Dedifferentiated amniotic fluid mesenchymal stem cell (primary cell): ENCODE data around the gene TAS2R4.
"Not testable (repeated sequence)": the region's sequence is repeated elsewhere in the genome, so short reads cannot be mapped to it uniquely, and the experiment has no call there.

Source experiments
- DNase-seq: peaks from one replicate; pipeline ENCODE4 v3.0.0-alpha.2; 2016; ENCODE audit errors: extremely low spot score

The TAS2R4 gene, protein sequence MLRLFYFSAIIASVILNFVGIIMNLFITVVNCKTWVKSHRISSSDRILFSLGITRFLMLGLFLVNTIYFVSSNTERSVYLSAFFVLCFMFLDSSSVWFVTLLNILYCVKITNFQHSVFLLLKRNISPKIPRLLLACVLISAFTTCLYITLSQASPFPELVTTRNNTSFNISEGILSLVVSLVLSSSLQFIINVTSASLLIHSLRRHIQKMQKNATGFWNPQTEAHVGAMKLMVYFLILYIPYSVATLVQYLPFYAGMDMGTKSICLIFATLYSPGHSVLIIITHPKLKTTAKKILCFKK

DNA sequence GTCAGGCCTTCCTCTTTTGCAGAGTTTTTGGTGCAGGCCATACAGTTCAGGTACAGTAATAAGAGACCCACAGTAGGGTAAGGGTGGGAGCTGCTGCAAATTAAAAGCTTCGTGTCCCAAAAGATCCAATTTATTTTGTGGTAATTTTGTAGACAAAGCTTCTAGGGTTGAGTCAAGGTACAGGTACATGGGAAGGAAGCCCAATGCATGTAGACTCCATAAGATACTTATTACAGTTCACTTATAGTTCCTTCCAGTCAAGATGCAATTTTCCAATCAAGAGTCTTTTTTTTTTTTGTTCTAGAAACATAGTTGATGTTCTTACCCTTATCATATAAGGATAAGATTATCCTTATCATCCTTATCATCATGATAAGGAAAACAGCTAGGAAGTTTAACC, at the start of gene TAS2R4:
Gene TAS2R4 (plus strand): TSS at position 301 of the 400 bp plus-strand sequence. CDS start 1,815 bp downstream, outside the sequence.
- DNase-seq = no peak

DNA sequence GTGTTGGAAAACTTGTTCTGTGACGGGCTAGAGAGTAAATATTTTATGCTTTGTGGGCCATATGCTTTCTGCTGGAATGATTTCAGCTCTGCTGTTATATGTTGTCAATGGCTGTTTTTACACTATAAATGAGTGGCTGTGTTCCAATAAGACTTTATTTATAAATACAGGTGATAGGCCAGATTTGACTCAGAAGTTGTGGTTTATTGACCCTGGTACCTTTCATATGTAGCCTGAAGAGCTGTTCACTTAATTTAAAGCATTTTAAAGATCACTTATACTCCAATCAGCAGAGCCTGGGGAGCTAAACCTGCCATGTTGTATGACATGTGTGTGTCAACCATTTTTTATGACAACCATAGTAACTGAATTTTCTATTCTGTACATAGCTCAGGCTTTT, 47.5 kb upstream of the TAS2R4 start:
- DNase-seq = no peak

DNA sequence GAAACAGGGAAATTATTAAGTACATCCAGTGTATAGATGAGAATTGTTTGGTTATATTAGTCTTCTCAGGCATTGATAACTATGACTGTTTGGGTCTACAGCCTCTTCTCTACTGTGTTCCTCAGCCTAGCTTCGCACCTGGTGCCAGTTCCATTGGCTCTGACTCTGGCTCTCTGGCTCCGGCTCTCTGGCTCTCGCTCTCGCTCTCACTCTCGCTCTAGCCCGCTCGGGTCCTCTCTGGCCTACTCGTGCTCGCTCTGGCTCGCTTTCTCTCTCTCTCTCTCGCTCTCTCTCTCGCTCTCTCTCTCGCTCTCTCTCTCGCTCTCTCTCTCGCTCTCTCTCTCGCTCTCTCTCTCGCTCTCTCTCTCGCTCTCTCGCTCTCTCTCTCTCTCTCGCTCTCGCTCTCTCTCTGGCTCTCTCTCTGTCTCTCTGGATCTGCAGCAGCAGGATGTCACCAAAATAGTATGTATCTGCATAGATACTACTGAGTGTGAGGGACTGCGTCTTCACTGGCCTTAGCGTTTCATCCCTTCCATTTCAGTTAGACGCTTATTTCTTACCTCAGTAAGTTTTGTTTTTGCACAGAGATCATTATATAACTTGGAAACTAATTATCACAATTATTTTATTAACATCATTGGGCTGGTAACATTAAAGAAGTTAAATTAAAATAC, 44.9 kb upstream of the TAS2R4 start:
- no peak for DNase-seq

DNA sequence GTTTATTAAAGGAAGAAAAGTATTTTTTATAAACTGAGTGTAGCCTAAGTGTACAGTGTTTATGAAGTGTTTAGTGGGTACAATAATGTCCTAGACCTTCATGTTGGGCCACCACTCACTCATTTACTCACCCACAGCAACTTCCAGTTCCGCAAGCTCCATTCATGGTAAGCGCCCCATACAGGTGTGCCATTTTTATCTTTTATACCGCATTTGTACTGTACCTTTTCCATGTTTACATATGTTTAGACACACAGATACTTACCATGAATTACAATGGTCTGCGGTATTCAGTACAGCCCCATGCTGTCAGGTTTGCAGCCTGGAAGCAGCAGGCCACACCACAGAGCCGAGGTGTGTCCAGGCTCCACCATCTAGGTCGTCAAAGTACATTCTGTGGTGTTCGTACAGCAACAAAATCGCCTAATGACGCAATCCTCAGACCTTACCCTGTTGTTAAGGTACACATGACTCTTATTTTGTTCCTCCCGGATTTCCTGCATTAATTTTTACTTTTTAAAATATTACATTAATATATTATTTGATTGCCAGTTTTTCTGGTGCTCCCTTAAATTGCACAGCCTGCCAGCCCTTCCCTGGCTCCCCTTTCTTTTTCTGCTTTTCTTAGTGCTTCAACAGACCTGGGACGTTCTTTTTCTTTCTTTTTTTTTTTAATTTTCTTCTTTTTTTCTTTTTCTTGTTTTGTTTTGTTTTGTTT, 39.2 kb upstream of the TAS2R4 start:
- DNase-seq = no peak

DNA sequence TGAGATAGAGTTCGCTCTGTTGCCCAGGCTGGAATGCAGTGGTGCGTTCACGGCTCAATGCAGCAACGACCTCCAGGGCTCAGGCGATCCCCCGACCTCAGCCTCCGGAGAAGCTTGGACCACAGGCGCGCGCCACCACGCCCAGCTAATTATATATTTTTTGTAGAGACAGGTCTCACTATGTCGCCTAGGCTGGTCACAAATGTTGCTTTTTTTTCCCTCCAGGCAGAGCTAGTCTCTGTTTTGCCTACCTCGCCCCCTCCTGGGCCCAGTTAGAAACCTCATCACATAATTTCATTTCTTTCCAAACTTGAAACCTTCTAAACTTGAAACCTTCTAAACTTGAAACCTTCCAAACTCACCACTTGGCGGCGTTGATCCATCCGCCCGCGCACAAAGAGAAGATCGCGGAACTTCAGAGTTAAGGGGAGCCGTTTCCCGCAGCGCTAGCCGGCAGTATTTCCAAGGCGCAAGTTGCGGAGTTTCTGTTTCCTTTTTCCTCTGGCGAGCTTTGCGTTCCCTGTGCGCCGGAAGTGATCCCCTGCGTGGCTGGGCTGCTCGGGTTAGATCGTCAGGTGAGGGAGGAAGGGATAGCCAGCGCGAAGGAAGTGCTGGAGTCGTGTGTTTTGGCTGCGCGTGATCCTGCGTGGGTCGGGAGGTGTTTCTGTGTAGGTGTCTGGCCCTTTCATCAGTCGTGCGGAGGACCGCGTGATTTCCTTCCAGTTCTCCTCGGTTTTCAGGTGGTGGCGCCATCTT, 38.5 kb upstream of the TAS2R4 start, which contains the start of gene SSBP1:
Gene SSBP1 (plus strand): TSS at position 523 of the 756 bp plus-strand sequence. CDS start 809 bp downstream, outside the sequence.
- peak; percentile 98 for DNase-seq

DNA sequence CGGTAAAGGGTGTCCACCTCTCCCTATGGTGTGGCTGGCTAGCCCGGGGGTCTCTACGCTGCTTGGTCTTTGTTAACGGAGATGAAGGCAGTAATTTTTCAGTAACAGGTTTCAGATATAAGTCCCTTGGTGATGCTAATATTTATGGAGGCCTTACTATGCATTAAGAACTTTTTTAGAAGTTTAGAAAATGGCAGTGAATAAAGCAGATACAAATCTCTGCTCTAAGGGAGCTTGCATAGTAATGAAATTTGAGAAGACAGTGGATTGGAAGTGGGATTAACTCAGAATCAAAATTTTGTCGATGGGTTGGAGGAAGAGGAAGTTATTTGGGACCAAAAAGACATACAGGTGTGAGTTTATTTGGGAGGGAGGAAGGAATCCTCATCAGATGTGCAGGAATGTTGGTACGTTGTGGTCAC, 37.9 kb upstream of the TAS2R4 start:
- DNase-seq = no peak

DNA sequence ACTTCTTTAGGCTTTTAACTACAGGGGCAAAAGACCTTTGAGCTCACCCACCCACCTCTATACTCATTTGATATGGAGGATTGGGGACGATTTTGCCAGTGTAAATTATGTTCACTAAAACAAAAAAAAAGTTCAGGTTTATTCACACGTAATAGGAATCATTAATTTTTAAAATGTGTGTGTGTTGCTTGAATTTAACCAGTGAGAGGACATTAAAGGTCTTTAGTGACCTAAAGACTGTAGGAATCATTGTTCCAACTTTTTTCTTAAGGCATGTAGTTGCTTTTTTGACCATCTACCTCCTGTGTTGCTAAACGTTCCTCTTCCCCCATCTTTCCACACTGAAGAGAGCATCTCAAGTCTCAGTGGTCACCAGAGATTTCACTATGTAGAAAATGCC, 37.2 kb upstream of the TAS2R4 start:
- DNase-seq = no peak

DNA sequence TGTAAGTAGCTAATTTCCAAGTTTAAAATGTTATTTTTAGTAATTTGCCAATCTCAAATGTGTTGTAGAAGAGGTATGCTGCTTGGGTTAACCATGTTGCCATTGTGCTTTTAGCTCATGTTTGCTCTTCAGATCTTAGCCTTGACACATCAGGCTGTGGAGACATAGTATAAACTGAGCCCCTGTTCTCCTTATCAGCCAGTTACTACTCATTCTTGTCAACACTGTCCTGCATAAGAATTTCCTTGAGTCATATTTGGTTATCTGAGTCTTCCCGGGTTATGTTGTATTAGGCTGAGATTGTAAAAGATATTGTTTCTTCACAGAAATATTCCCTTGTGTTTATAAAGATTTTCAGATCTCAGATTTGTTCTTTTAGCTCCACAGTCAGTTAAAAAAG, 34.2 kb upstream of the TAS2R4 start:
- DNase-seq = no peak

DNA sequence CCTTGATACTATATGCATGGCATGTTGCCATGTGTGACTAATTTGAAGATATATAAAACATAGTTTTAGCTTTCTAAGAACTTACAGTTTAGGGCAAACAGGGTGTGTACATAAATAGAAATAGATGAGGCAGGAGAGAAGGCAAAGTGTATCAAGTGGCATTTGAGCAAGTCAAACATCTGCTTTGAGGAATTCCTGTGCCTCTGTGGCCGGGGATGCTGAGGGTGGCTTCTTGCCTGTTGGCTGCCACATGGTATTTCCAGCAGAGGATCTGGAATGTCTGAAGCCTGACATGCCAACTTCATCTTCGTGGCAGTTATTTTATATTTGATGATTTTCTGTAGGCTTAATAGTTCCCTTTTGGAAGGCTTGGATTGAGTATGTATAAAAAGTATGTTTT, 32.3 kb upstream of the TAS2R4 start:
- DNase-seq = no peak

DNA sequence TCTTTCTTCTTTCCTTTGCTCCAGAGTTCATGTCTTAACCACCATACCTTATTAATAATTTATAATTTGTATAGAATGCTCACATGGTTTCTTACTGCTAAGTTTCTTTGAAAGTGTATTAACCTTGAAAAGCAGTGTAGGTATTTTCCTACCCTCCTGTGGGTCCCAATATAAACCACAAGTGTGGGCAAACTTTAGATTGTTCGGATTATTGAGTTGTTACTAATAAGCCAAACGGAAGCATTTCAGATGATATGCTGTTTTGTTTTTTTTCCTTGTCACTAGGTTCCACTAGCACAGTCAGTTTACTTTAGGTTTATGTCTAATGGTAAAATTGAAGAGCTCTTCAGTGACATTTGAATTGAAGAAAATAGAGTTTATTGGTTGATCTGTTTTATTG, 28.1 kb upstream of the TAS2R4 start:
- no peak for DNase-seq

DNA sequence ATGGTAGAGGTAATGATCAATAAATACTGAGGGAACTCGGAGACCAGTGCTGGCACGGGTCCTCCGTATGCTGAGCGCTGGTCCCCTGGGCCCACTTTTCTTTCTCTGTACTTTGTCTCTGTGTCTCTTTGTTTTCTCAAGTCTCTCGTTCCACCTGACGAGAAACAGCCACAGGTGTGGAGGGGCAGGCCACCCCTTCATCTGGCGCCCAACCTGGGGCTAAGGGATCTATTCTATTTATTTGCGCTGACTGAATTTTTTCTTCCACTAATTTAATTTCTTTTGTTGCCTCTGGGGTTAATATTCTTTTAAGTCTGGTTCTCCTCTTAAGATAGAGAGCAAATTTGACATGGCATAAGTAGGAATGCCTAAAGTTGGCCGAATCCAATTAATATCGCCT, 24.6 kb upstream of the TAS2R4 start:
- not testable (repeated sequence) for DNase-seq

DNA sequence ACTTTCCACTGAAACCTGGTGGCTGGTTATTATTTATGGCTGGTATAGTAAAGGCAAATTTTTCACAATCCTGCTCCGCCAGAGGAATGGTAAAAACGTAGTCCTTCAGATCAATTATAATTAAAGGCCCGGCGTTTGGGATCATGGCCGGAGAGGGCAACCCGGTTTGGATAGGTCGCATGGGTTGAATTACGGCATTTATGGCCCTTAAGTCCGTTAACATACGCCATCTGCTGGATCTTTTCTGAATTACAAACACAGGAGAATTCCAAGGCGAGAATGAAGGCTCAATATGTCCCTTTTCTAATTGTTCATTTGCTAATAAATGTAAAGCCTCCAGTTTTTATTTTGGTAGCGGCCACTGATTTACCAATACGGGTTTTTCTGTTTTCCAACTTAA, 23.8 kb upstream of the TAS2R4 start:
- DNase-seq = no peak

DNA sequence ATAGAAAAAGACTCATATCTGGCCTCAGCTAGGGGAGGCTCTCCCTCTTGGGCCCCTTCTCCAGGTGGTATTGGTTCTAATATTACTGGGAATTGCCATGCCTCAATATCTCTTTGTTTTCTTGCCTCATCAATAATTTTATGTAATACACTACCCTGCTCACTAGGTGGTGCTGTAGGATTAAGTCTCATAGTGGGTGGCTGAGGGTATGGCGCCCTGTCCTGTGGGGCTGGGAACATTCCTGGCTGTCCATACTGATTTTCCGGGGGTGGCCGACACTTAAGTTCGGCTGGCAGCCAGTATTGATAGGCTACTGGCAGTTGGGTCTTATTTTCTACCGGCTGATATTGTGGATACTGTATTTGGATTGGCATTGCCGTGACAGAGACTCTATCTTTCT, 21.5 kb upstream of the TAS2R4 start:
- DNase-seq = no peak

DNA sequence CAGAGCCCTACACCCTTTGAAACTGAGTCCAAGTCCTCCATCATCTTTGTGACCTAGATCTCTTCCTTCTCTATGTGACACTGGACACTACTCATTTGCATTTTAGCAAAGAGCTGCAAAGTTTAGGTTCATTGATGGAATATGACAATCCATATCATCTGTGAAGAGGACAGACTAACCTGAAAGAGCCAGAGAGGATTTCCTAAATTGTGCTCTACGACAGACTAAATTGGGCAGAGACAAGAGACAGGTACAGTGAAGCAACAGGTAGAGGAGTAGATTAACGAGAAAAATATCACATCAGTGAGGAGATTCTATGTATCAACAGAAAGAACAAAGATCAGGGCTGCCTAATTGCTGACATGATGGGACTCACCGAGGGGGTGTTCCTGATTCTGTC, 12.7 kb upstream of the TAS2R4 start, which contains the start of gene TAS2R3:
Gene TAS2R3 (plus strand): TSS at position 301 of the 400 bp plus-strand sequence. CDS start 62 bp downstream, at position 363.
- no peak for DNase-seq

DNA sequence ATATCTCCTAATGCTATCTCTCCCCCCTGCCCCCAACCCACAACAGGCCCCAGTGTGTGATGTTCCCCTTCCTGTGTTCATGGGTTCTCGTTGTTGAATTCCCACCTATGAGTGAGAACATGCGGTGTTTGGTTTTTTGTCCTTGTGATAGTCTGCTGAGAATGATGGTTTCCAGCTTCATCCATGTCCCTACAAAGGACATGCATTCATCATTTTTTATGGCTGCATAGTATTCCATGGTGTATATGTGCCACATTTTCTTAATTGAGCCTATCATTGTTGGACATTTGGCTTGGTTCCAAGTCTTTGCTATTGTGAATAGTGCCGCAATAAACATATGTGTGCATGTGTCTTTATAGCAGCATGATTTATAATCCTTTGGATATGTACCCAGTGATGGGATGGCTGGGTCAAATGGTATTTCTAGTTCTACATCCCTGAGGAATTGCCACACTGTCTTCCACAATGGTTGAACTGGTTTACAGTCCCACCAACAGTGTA, 6.3 kb upstream of the TAS2R4 start:
- not testable (repeated sequence) for DNase-seq

DNA sequence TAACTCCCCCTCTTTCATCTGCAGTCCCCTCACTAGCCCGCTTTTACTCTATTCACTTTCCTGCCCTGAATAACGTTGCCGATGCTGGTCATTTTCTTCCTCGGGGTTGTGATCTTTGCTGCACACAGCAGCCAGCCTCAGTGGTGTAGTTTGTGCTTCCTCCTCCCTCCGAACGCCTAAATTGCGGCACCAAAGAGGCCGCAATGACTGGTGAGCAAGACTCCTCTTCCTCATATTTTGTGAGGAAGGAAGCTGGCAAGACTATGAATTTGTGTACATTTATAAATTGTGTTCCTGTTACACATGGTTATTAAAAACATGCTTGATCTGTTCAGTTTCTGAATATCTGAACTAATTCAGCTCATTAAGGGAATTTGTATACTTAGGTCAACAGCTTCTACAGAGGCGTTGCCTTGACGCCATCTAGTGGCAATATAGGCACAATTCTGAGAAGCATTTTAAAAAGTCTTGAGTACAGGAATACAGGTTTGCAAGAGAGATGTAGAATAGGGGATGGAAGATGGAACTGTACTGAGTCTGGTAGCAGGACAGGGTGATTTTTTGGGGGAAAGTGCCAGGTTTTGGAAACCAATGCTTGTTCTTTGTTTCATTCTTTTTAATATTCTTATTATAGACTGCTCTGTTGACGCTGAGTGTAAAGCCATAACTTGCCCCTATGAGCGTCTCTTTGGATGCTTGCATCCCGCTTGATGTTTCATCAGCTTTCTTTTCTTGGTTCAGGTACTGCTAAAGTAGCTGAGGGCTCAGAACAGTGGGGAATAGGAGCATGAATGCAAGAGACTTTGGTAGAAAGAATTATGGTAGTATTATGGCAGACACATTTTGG, 9.5 kb downstream of the TAS2R4 start:
- no peak for DNase-seq

DNA sequence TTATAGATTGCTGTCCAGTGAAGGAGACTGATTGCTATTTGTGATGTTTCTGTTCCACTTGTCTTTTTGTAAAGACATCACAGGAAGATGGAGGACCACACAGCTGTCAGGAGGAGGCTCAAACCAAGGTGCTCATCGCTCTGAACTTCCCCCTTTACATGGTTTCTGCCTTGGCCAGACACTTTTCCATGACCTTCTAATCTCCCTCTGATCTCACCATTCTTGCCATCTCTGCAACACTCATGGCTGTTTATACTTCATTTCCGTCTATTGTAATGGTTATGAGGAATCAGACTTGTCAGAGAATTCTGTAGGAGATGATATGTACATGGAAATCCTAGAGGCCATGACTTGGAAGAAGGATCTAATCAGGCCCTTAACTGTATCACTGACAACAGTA, 11.8 kb downstream of the TAS2R4 start:
- DNase-seq = no peak

DNA sequence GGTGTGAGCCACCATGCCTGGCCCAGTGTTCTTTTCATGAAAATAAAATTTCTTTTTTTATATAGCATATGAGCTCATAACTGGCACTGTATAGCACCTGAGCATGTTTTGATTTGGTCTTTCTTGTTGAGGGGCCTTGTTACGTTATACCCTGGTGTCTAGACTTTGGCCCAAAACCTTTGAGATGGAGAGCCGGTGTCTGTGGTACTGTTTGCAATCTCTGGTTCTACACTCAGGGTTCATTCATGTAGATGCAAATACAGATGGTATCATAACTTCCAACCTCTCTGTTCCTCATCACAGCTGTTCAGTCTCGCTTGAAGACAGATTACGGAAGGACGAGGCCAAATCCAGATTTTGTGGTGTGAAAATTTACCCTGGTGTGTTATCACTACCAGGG, 13.4 kb downstream of the TAS2R4 start, which contains the start of gene TAS2R5:
Gene TAS2R5 (plus strand): TSS at position 301 of the 400 bp plus-strand sequence. CDS start 145 bp downstream, outside the sequence.
- no peak for DNase-seq

DNA sequence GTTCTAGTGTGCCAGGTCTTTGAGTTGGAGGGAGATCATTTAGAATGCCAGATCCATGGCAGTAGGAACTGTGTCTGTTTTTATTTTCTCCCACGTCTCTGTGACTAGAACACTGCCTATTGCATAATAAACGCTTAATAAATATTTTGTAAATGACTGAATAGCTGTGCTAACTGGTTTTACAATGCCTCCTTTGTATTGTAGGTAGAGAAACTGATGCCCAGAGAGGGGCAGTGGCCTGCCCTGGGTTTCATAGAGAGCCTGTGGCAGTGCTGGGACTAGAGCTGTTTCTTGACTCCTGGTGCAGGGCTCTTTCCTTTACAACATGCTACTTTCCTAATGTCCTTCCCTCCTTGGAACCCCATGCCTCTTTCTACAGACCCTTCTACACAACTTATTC, 16.1 kb downstream of the TAS2R4 start:
- DNase-seq = no peak

DNA sequence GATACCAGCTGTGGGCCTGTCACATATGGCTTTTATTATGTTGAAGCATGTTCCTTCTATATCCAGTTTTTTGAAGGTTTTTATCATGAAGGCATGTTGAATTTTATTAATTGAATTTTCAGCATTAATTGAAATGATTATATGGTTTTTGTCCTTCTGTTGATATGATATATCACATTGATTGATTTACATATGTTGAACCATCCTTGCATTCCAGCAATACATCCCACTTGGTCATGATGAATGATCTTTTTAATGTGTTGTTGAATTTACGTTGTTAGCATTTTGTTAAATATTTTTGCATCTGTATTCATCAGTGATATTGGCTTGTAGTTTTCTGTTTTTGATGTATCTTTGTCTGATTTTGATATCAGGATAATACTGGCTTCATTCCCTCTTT, 43.6 kb downstream of the TAS2R4 start:
- no peak for DNase-seq

DNA sequence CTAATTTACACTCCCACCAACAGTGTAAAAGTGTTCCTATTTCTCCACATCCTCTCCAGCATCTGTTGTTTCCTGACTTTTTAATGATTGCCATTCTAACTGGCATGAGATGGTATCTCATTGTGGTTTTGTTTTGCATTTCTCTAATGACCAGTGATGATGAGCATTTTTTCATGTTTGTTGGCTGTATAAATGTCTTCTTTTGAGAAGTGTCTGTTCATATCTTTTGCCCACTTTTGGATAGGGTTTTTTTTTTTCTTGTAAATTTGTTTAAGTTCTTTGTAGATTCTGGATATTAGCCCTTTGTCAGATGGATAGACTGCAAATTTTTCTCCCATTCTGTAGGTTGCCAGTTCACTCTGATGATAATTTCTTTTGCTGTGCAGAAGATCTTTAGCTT, 46.0 kb downstream of the TAS2R4 start:
- DNase-seq = not testable (repeated sequence)
